ENCODE measurements around the gene PRKAG2.

GRCh38 chr7:151867912-151868311, 9.0 kb downstream of the PRKAG2 start:
- TF ChIP-seq POLR2A (IDR thresholded peaks at IDR 0.05; ENCODE audit: low read length) = no peak
- TF ChIP-seq GATA1 (IDR thresholded peaks at IDR 0.05; ENCODE audit: low read depth, low read length) = no peak
